NCI-H1417 treated with DMSO at 0.1 percent for 48 hours (cell line): ENCODE results near the gene PTX4.

Source experiments
- DNase-seq: peaks from one replicate; lab custom pipeline; 2025; lab: John Stamatoyannopoulos, UW

Gene PTX4

GRCh38 chr16:1459967-1460366 is 28.8 kb downstream of the PTX4 start:
- DNase-seq, result no peak

- no peak for DNase-seq
Measured at GRCh38 chr16:1458977-1459341, 29.8 kb downstream of the PTX4 start.

GRCh38 chr16:1458336-1458976 is 30.3 kb downstream of the PTX4 start:
- no peak for DNase-seq

GRCh38 chr16:1457489-1458245 is 31.1 kb downstream of the PTX4 start:
- DNase-seq, result no peak

GRCh38 chr16:1456951-1457350 is 31.8 kb downstream of the PTX4 start:
- no peak for DNase-seq

GRCh38 chr16:1455190-1456171 is 33.3 kb downstream of the PTX4 start:
- no peak for DNase-seq

- no peak for DNase-seq
Measured at GRCh38 chr16:1454561-1454960, 34.2 kb downstream of the PTX4 start.

GRCh38 chr16:1453316-1453715 is 35.4 kb downstream of the PTX4 start:
- no peak for DNase-seq

GRCh38 chr16:1452530-1452929 is 36.2 kb downstream of the PTX4 start:
- DNase-seq, result no peak

GRCh38 chr16:1451702-1452392 is 36.9 kb downstream of the PTX4 start:
- no peak for DNase-seq

GRCh38 chr16:1450841-1451240 is 37.9 kb downstream of the PTX4 start:
- DNase-seq, result no peak

- DNase-seq, result no peak
Measured at GRCh38 chr16:1450218-1450617, 38.5 kb downstream of the PTX4 start.

- DNase-seq, result no peak
Measured at GRCh38 chr16:1449201-1449788, 39.4 kb downstream of the PTX4 start.

- no peak for DNase-seq
Measured at GRCh38 chr16:1448536-1449116, 40.1 kb downstream of the PTX4 start.

- no peak for DNase-seq
Measured at GRCh38 chr16:1447965-1448364, 40.8 kb downstream of the PTX4 start.

GRCh38 chr16:1446296-1447080 is 42.3 kb downstream of the PTX4 start:
- DNase-seq, result no peak

GRCh38 chr16:1445518-1446203 is 43.1 kb downstream of the PTX4 start:
- DNase-seq, result no peak

- DNase-seq, result no peak
Measured at GRCh38 chr16:1444730-1445517, 43.8 kb downstream of the PTX4 start.
